Testis (tissue), 3 donors: ENCODE measurements around the gene HLA-DQB1. TPM values are rescaled to one million over a fixed set of nuclear protein-coding genes. Genes with fewer than 3 reads are reported as not detected.

Experiments
- DNase-seq: peaks from one replicate; pipeline ENCODE4 v3.0.0-alpha.2; 2019
- H3K27ac ChIP-seq, 2 donors: fragments of 200-600 bp; sonication (generic); one replicate each; pipeline ENCODE4 v1.5.1; 2019
- H3K27me3 ChIP-seq: fragments of 200-600 bp; sonication (generic); one replicate; pipeline ENCODE4 v1.5.1; 2019
- H3K36me3 ChIP-seq: fragments of 200-600 bp; sonication (generic); one replicate; pipeline ENCODE4 v1.5.1; 2017; ENCODE audit warnings: low read depth; ENCODE audit errors: missing control alignments
- H3K4me1 ChIP-seq: fragments of 200-600 bp; sonication (generic); one replicate; pipeline ENCODE4 v1.5.1; 2019
- H3K4me3 ChIP-seq, 2 donors: fragments of 200-600 bp; sonication (generic); one replicate each; pipeline ENCODE4 v1.5.1; 2017 to 2019
- H3K9me3 ChIP-seq: fragments of 200-600 bp; sonication (generic); one replicate; pipeline ENCODE4 v1.5.1; 2017
- CTCF ChIP-seq, 3 experiments: fragments of 450-650 bp in 2 of 3; fragments of 200-600 bp in 1 of 3; sonication (generic) in 1 of 3; IDR thresholded peaks; one replicate each; pipeline ENCODE4 v1.5.1; 2016 to 2019; ENCODE audit warnings: antibody characterized with exemption in 3 of 3, mild to moderate bottlenecking in 2 of 3, moderate library complexity in 1 of 3
- POLR2A ChIP-seq: fragments of 450-650 bp; IDR thresholded peaks from one replicate; pipeline ENCODE4 v1.6.1; 2017; ENCODE audit warnings: antibody characterized with exemption, mild to moderate bottlenecking, moderate library complexity
- WGBS, 2 donors: methylation state at CpG; one replicate each; pipeline ENCODE4 v1.1.5; 2018; 5-methylcytosine and 5-hydroxymethylcytosine counted together
- intact Hi-C: fragments of 100-400 bp; cut with DNase I; formaldehyde crosslinking; loops from one replicate; pipeline ENCODE4 v1.15.1; 2023; ENCODE audit warnings: low total_unique reads
- polyA plus RNA-seq: library from polyadenylated mRNA; stranded (reverse); fragments of 350-450 nt; fragmentation: Illumina TruSeq; extraction: RNeasy Lipid Tissue Mini Kit (QIAGEN cat#74804); gene quantifications from one replicate; pipeline ENCODE4 v1.2.3, GENCODE V29; 2014; ENCODE audit warnings: low read depth, low replicate concordance; ENCODE audit not compliant: insufficient read depth
- total RNA-seq, 2 donors: library from RNA; depleted of rRNA; stranded (reverse); fragments of >200 nt; gene quantifications; one replicate each; pipeline ENCODE4 v1.2.3, GENCODE V29; 2016

The HLA-DQB1 gene
- total and polyA plus RNA-seq, 3 donors from 2014 or later = 0.08 to 7.7 (median 1.7) TPM

GRCh38 chr6:32622545-32623401 lies 43.7 kb downstream of the HLA-DQB1 start:
- peak; percentile 24 for DNase-seq
- Histone ChIP-seq H3K36me3 (no peaks in the 10 kb centered on the region), H3K4me1 (no peaks in the 10 kb centered on the region), H3K4me3 (no peak overlapping the region), H3K9me3 (no peaks in the 10 kb centered on the region), H3K27me3 (no peaks in the 10 kb centered on the region), H3K27ac (no peak overlapping the region)
- intact Hi-C loops = no loop called here
- TF ChIP-seq CTCF (IDR thresholded peaks at IDR 0.05) (peak in 1 of 3 experiments; percentile 18), POLR2A (no peak)
- WGBS, 2 donors = 48 to 71% methylated on average over 1 of the region's 1 CpG

GRCh38 chr6:32621372-32621771 lies 45.1 kb downstream of the HLA-DQB1 start:
- no peaks in the 10 kb centered on the region for H3K9me3 ChIP-seq
- H3K27me3 ChIP-seq = no peaks in the 10 kb centered on the region
- H3K4me1 ChIP-seq = no peaks in the 10 kb centered on the region
- TF ChIP-seq CTCF (IDR thresholded peaks at IDR 0.05) (no peak), POLR2A (no peak)
- H3K4me3 ChIP-seq = no peak overlapping the region
- intact Hi-C loops = no loop called here
- no peak for DNase-seq
- no peaks in the 10 kb centered on the region for H3K36me3 ChIP-seq
- 43 to 59% methylated on average over 3 of the region's 3 CpGs for WGBS, 2 donors
- no peak overlapping the region for H3K27ac ChIP-seq

- Histone ChIP-seq H3K27ac (no peak overlapping the region), H3K4me1 (no peaks in the 10 kb centered on the region), H3K27me3 (no peaks in the 10 kb centered on the region), H3K4me3 (no peak overlapping the region), H3K36me3 (no peaks in the 10 kb centered on the region), H3K9me3 (no peaks in the 10 kb centered on the region)
- WGBS, 2 donors = 44 to 97% methylated on average over 1 of the region's 1 CpG
- intact Hi-C loops = no loop called here
- DNase-seq = no peak
- TF ChIP-seq CTCF (IDR thresholded peaks at IDR 0.05) (no peak), POLR2A (no peak)
Observed at GRCh38 chr6:32617751-32618150, 48.7 kb downstream of the HLA-DQB1 start.

GRCh38 chr6:32615885-32616532 lies 50.4 kb downstream of the HLA-DQB1 start:
- no peak for DNase-seq
- no peaks in the 10 kb centered on the region for H3K36me3 ChIP-seq
- intact Hi-C loops = no loop called here
- 35 to 52% methylated on average over 3 of the region's 3 CpGs for WGBS, 2 donors
- H3K27ac ChIP-seq = no peak overlapping the region
- TF ChIP-seq POLR2A (no peak), CTCF (IDR thresholded peaks at IDR 0.05) (no peak)
- H3K4me3 ChIP-seq = no peak overlapping the region
- no peaks in the 10 kb centered on the region for H3K9me3 ChIP-seq
- H3K27me3 ChIP-seq = no peaks in the 10 kb centered on the region
- H3K4me1 ChIP-seq = no peaks in the 10 kb centered on the region
